ENCODE data around the gene DACH2. TPM values are rescaled to one million over a fixed set of nuclear protein-coding genes. Genes with fewer than 3 reads are reported as not detected.

DACH2 gene
- total and polyA plus RNA-seq, 2 of the 4 experiments (the other 2 are of a cell fraction) = 2.8 to 3.8 TPM

GRCh38 chrX:86215260-86215659 lies 67.0 kb downstream of the DACH2 start:
- no peak overlapping the region for H2AK5ac ChIP-seq (ENCODE audit: low read depth, low read length)
- no peaks in the 10 kb centered on the region for H3K9me3 ChIP-seq (ENCODE audit: control insufficient read depth, insufficient read depth, low read length)
- no TSS peak for BruUV-seq (replicated peaks)
- no peak overlapping the region for H4K5ac ChIP-seq (ENCODE audit: low read depth, low read length)
- H3K9ac ChIP-seq (ENCODE audit: low read depth, low read length) = no peak overlapping the region
- in situ Hi-C loops (cut with MboI; ENCODE audit: low sequenced_read_pairs) = no loop called here
- ATAC-seq (ENCODE audit: low read depth) (no peak), DNase-seq (no peak)
- no peak overlapping the region for H3K4ac ChIP-seq (ENCODE audit: low read depth, low read length)
- no peak overlapping the region for H4K91ac ChIP-seq (ENCODE audit: insufficient read depth, low read depth, low read length)
- no peak overlapping the region for H4K8ac ChIP-seq (ENCODE audit: low read depth in 2 of 2, low read length in 2 of 2)
- no peak overlapping the region for H3K4me3 ChIP-seq (ENCODE audit: insufficient read depth, low read depth, low read length)
- H2AFZ ChIP-seq (replicated peaks; ENCODE audit: low read length, poor library complexity) = no peak overlapping the region
- H3K27me3 ChIP-seq (ENCODE audit: control insufficient read depth, insufficient read depth, low read length) = no peaks in the 10 kb centered on the region
- intact Hi-C loops (cut with micrococcal nuclease) = no loop called here
- no peak overlapping the region for H3K4me2 ChIP-seq (ENCODE audit: low read depth, low read length)
- TF ChIP-seq CEBPB (IDR thresholded peaks at IDR 0.05; ENCODE audit: low read depth, low read length) (peak; percentile 84), MAFK (IDR thresholded peaks at IDR 0.05; ENCODE audit: low read depth, low read length) (no peak)
- no peak overlapping the region for H3K56ac ChIP-seq (ENCODE audit: extremely low read depth, insufficient read depth, low read length)
- POLR2A ChIA-PET (ENCODE audit: unreplicated experiment) = no interaction called here
- no peak overlapping the region for H3K27ac ChIP-seq (ENCODE audit: insufficient read depth, low read length)
- H2BK5ac ChIP-seq (ENCODE audit: low read depth, low read length, poor library complexity, severe bottlenecking) = no peak overlapping the region
- H2BK20ac ChIP-seq (ENCODE audit: low read depth, low read length) = no peak overlapping the region
- WGBS, 2 experiments (ENCODE audit: extremely low coverage in 2 of 2, insufficient read length in 1 of 2) = no CpG with 5 or more reads among the region's 3 CpGs
- no peak overlapping the region for H3K23ac ChIP-seq (ENCODE audit: low read depth, low read length)
- H3K4me1 ChIP-seq (ENCODE audit: control insufficient read depth, insufficient read depth, low read length) = no peaks in the 10 kb centered on the region
- no peak overlapping the region for H3K14ac ChIP-seq (replicated peaks; ENCODE audit: low read depth, low read length)
- H3K18ac ChIP-seq (ENCODE audit: low read depth, low read length) = no peak overlapping the region
- H3K36me3 ChIP-seq (ENCODE audit: control insufficient read depth, insufficient read depth, low read length) = no peaks in the 10 kb centered on the region
- H4K20me1 ChIP-seq (ENCODE audit: insufficient read depth, low read length) = no peaks in the 10 kb centered on the region
- H3K79me1 ChIP-seq (ENCODE audit: low read depth in 1 of 2, low read length in 2 of 2) = no peaks in the 10 kb centered on the region
- H2BK120ac ChIP-seq (ENCODE audit: low read depth, low read length) = no peak overlapping the region
- dilution Hi-C loops (cut with HindIII; ENCODE audit: low sequenced_read_pairs, unreplicated experiment) = no loop called here
- CTCF ChIA-PET = interaction anchor here (1.1 kb wide), 1 partner anchor 19 kb away, joined by 3 read pairs; no protein-coding TSS in a partner anchor
- H2AK9ac ChIP-seq (replicated peaks; ENCODE audit: low read depth, low read length, poor library complexity) = no peak overlapping the region
- H3K9me1 ChIP-seq (ENCODE audit: insufficient read depth, low read length) = no peaks in the 10 kb centered on the region
- H2BK15ac ChIP-seq (ENCODE audit: low read depth, low read length) = no peak overlapping the region

Measured in IMR-90 (cell line).